GM19238 (cell line): ENCODE measurements around the gene MDH2.
"Not testable (repeated sequence)": the region's sequence is repeated elsewhere in the genome, so short reads cannot be mapped to it uniquely, and the experiment has no call there.

Source experiments
- DNase-seq: peaks from one replicate; pipeline ENCODE4 v3.0.0; 2011; ENCODE audit warnings: low spot score; ENCODE audit not compliant: insufficient read length

Gene MDH2

DNA sequence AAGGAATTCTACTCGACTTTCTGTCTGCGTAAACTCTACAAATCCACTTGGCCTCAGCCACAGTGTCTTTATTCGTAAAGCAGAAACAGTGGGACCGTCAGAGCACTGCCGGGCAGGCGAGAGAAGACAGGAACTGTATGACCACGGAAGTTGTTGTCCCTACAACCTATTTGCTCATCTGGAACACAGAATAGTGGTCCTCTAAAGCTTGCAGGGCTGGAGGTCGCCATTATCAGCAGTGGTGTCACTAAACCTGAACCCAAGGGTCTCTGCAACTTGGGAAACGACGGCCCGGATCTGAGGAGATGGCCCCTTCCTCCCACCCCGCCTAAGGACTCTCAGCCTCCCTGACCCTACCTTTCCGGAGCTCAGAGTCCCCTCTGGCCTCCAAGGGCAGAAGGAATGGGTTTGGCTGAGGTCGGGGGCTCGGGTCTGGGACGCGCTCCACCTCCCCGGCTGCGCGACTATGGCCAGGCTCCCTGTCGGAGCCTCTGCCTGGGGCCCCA lies 548 bp upstream of the MDH2 start:
- peak; percentile 20 for DNase-seq

DNA sequence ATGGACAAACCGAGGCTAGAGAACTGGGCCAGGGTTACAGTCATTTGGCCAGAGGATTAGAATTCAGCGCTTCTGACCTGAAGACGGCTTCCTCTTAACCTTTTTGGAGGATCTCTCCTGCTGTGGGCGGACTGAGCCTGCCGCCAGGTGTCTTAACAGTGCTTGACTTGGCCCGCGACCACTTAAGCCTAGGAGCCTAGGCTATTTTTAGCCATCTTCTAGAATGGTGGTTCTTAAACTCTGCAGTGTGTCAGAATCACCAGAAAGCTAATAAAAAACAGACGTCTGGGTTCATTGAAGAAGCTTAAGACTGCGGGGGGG lies 722 bp downstream of the MDH2 start:
- DNase-seq: peak; percentile 36

DNA sequence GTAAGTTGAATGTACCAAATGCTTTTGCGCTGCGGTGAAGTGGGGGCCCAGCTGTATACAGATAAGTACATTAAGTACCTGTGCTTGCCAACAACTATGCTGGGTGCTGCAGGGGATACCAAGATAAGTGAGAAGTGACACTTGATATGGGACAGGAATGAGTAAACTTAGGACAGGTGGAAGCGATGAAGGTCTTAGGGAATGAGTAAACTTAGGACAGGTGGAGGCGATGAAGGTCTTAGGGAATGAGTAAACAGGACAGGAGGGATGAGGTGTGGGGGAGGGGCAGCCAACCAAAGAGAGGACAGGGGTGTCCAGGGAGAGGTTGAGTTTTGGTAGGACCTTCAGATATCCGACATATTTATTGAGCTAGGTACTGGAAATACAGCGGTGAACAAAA lies 1.4 kb downstream of the MDH2 start:
- no peak for DNase-seq

DNA sequence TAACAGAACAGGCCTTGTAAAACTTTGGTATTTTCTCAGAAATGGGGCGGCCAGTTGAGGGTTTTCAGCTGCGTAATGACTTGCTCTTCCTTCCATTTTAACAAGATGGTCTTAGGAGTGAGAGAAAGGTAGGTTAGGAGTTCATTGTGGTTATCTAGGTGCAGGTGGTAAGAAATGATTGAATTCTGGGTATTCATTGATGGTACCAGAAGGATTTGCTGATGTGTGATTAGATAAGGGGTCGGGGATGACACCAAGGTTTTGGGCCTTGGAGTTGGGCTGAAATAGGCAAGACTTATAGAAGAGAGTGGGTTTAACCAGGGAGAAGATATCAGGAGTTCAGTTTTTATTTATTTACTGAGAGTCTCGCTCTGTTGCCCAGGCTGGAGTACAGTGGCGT lies 2.6 kb downstream of the MDH2 start:
- no peak for DNase-seq

DNA sequence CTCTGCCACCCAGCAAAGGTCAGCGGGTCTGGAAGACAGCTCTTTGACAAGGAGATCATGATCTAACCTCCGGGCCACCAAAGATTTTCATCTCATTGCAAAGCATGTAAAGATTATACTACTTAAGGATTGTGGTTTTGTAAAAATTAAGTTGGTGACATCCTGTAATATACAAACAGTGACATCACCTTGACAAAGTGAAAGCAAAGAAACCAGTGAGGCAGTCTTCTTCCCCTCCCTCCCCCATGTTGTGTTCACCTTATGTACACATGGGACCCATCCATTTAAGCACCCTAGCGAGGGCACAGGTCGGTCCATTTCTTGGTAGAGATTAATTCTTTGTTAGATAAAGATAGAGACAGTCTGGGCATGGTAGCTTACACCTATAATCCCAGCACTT lies 3.9 kb downstream of the MDH2 start:
- no peak for DNase-seq

DNA sequence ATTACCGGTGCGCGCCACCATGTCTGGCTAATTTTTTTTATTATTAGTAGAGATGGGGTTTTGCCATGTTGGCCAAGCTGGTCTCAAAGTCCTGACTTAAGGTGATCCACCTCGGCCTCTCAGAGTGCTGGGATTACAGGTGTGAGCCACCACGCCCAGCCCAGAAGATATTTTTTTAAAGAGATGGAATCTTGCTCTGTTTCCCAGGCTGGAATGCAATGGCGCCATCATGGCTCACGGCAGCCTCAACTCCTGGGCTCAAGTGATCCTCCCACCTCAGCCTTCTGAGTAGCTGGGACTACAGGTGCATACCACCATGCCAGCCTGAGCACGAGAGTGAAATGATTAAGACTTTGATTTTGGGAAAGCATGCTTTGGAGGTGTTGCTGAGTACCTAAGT lies 4.8 kb downstream of the MDH2 start:
- DNase-seq: not testable (repeated sequence)

DNA sequence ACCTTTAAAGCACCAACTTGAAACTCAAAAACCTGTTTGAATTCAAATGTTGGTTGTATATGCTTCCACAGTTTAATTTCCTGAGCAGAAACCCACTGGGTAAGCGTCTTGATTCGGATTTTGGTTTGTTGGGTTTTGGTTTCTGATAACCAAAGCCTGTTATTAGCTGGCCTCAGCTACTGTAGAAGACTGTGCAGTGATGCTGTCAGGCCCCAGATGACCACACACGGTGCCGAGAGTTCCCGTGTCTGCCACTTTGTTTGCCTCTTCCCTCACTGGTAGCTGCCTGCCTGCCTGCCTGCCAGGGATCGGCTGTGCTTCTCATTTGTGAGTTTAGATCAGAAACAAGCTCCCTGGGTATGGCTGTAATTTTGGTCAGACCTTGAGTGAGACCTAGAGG lies 5.6 kb downstream of the MDH2 start:
- DNase-seq: no peak

DNA sequence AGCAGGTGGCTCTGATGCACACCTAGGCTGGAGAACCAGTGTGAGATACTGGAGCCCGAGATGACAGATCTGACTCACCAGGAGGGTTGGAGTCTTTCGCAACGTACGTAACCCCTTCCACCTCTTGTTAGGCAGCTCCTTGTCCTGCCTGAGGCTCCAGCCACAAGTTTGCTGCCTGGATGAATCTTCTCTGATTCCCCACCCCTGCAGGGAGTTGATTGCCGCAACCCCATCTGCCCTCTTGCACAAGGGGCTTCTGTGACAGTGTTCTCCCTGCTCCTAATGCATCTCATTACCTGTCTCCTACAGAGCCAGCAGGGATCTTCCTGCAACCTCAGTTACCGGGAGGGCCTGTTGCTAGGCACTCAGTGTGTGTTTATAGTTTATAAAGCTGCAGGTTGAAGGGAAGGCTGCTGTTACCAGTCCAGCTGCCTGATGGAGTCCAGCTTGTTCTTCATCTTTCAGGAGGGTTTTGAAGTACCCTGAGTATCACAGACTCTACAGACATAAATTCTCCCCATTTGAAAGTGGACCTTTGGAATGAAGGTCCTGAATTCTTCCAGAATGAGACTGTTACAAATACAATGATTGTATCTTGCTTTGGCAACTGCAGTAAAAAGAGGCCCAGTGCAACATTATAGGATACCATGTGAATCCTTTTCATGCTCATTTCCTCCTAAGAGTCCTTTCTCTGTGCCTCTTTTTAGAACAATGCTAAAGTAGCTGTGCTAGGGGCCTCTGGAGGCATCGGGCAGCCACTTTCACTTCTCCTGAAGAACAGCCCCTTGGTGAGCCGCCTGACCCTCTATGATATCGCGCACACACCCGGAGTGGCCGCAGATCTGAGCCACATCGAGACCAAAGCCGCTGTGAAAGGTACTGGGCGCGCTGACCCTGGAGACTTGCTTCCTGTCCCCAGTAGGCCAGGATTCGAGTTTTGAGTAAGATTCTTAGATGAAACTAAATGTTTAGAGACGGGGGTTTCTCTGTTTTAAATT lies 6.5 kb downstream of the MDH2 start:
- no peak for DNase-seq

DNA sequence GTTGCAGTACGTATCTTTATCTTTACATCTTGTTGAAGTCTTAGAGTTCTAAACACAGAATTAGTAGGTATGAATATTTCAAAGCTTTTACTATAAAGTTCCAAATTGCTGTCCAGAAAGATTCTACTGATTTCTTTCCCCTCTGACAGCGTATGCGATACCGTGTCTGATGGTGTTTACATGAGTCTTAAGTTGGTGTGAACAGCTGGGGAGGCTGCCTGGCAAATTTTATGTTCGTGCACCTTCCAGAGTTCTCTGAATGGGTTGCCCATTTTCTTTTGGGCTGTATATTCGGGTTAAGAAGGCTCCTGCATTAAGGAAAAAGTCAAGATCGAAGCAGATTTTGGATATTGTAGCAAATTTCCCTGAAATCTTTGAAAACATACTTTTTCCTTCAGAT lies 8.3 kb downstream of the MDH2 start:
- DNase-seq: no peak

DNA sequence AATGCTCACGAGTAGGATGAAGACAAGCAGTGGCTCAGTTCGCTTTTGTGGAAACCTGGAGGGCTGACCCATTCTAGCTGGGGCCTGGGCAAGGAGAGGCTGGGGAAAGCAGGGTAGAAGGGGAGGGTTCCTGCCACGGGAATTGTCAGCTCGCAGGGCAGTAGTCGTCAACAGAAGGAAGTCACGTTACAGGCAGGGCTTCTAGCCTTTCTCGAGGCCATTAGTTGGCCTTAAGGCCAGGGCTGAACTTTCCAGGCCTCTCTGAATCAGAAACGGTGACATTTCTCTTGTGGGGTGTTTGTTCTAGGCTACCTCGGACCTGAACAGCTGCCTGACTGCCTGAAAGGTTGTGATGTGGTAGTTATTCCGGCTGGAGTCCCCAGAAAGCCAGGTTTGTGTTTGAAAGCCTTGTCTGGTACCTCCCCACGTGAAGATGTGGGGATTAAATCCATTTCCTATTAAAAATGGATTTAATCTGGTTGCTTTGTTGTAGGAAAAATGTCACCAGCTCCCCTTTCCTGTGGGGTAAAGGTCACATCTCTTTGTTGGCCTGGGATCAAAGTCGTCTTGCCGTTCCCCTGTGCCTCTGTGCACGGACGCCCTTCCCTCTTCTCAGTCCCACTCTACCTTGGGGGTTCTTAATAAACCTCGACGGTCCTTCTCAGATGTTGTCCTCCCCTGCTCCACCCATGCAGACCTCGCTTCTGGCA lies 9.4 kb downstream of the MDH2 start:
- no peak for DNase-seq

DNA sequence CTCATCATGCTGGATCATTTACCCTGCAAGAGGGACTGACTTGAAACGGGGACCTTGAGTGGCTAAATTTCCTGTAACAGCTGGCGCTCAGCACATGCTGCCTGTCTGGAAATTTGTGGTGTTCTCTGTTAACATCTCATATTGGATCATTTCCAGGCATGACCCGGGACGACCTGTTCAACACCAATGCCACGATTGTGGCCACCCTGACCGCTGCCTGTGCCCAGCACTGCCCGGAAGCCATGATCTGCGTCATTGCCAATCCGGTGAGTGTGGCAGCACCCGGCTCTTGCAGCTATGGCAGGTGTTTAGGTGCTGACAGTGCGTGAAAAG lies 9.9 kb downstream of the MDH2 start:
- no peak for DNase-seq

DNA sequence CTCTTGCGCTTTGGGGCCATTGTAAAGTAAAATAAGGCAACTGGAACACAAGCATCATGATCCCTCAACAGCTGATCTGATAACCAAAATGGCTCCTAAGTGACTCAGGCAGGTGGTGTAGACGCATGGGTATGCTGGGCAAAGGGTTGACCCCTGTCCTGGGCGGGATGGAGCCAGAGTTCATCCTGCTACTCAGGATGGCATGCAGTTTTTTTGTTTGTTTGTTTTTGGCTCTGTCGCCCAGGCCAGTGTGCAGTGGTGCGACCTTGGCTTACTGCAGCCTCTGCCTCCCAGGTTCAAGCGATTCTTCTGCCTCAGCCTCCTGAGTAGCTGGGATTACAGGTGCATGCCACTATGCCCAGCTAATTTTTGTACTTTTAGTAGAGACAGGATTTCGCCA lies 10.8 kb downstream of the MDH2 start:
- not testable (repeated sequence) for DNase-seq

DNA sequence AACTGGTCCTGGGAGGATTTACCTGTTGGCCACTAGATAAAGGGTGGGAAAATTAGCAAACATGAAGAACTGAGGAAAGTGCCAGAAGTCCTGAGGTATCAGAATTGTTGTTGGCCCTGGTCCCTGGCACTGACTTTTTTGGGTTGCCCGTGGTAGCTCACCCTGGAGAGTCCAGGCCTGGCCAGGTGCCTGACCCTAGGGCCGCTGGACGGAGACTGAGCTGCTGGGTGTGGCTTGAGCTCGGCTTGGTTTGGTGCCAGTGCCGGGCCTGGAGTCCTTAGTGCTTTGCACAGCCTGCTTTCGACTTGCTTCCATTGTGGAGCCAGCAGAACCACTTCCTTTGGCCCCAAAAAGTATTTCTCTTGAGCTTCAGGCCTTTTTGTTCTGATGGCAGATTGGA lies 12.9 kb downstream of the MDH2 start:
- no peak for DNase-seq

DNA sequence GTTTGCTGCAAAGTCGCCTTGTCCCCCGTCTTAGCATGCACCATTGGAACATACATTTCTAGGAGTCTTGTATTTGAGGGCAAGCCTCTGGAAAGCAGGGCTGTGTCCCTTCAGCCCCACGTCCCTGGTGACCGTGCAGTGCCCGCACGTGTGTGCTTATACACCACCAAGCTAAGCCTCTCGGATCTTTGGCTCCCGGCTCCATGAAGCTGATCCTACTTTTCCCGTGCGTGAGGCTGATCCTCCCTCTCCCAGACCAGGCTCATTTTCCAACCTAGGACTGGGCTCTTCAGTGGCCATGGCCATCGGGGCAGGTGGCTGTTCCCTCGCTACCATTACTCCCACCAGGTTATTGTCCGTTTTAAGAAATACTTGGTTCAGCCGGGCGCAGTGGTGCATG lies 14.3 kb downstream of the MDH2 start:
- DNase-seq: no peak

DNA sequence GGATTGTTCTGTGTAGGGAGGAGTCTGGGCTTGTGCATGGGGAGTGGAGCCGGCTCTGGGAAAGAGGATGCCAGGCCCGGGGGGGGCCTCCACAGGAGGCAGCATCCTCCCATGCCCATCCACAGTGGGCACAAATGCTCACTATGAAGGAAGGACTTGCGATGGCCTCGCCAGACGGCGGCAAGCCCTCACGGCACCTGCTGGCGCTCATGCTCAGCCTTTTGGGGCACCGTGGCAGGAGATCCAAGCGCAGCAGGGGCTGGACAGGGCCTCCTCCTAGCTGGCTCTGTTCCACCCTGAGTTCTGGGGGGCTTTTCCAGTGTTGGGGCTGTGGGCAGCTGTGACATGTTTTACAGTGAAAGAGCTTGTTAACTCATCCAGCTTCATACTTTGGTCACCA lies 15.2 kb downstream of the MDH2 start:
- no peak for DNase-seq

DNA sequence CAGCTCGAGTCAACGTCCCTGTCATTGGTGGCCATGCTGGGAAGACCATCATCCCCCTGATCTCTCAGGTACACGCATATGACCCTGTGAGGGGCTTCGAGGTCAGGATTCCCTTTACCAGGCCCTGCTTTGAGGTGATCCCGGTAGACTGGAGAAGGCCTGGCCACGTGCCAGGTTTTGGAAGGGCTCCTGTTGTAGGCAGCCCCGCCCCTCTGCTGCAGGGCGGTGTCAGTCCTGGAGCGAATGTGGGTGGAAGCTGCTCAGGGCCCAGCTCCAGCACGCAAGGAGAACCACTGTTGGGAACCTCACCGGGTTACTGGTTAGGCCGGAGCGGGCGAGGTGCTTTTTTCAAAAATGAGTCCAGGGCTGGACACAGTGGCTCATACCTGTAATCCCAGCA lies 15.6 kb downstream of the MDH2 start:
- no peak for DNase-seq

DNA sequence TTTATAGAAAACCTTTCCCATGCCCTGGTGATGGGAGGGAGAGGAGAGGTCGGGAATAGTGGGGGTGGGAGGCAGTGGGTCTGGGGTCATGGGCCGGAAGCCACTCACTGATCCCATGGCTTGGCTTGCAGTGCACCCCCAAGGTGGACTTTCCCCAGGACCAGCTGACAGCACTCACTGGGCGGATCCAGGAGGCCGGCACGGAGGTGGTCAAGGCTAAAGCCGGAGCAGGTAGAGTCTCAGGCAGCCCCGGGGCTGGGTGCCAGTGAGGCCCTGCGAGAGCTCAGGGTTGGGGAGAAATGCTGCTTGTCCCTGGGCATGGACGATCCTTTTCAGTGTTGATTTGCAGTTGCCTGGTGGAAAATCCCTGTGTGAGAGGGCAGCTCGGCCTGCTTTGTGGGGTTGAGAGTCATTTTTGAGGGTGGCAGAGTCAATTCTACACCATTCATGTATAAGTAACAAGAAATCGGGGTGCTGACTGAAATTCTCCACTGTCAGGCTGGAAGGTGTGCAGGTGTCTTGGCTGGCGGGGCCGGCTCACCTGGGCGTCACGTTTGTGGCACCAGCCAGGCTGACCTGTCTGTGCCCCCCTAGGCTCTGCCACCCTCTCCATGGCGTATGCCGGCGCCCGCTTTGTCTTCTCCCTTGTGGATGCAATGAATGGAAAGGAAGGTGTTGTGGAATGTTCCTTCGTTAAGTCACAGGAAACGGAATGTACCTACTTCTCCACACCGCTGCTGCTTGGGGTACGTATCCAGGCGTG lies 16.5 kb downstream of the MDH2 start:
- no peak for DNase-seq

DNA sequence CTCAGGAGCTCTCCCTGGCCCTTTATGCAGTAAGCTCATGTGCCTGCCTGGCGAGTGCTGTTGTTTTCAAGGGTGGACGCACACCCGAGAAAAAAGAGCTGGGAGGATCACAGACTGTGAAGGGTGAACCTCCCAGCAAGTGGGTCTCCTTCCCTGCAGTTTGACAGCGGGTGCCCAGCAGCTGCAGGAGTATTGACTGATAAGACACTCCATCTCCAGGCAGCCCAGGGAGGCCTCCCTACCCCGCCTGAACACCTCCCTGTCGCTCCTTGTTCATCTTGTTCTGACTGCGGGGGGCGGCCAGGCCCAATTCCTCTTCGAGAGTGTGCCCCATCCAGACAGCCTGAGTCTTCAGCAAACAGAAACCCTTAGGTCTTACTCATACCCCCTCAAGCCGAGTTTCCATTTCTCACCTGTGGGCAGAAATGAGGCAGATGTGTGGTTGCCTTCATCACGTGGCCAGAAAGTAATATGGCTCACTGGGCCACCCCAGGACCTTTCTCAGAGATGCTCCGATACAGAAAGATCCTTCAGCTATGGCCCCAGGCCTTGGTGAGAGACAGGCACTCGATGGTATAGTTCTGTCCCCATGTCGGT lies 17.2 kb downstream of the MDH2 start:
- no peak for DNase-seq

DNA sequence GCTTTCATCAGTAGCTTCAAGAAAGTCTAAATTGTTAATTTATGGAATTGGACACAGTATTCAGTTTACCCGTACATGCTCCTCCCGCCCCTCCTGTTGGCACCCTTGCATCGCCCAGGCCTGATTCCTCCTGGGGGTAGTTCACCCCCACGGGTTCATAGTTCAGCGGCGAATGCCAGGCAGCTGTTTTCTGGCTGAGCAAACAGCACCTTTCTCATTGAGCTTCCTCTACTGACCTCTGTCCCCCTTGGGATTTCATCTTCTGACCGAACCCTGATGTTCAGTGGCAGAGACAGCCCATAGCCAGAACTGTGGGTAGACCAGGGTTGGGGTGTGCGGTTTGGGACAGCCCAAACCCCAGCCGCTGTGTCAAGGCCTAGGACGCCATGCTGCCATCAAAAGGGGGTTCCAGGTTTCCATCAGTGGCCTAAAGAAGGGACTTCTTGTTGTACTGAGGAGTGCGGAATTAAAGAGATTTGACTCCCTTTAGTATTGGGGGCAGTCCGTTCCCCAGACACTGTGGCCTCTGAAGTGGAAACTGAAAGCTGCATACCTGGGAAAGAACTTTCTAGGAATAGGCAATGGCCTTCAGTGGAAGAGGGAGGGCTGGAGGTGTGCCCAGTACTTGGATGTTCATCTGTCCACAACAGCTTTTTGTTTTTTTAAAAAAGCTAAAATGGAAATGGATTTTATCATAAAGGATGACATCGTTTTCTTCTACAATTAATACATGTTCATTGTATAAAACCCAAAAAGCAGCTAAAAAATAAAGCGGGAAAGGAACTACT lies 19.0 kb downstream of the MDH2 start:
- no peak for DNase-seq

DNA sequence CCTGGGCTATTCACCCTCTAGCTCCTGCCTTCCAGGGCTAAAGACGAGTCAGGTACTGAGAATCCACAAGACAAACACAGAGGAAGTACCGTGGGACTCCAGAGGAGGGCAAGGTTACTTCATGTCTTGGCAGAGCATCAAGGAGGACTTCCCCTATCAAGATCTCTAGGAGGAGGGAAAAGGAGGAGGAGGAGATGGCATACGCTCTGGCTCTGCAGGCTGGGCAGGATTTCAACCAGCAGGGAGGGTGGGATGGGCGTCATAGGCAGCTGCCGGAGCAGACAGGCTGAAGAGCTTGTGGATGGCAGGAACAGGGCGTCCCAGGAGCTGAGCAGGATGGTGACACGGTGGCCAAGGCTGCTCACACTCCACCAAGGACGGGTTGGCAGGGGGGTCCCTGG lies 21.3 kb downstream of the MDH2 start:
- no peak for DNase-seq
